ENCODE measurements around the gene DNAJC12. TPM values are rescaled to one million over a fixed set of nuclear protein-coding genes. Genes with fewer than 3 reads are reported as not detected.
"Not testable (repeated sequence)": the region's sequence is repeated elsewhere in the genome, so short reads cannot be mapped to it uniquely, and the experiment has no call there.

The DNAJC12 gene
- total RNA-seq, 2 donors from 2014 or later, result 10.7 TPM

- peak; percentile 94 for ATAC-seq
- intact Hi-C loops (cut with DNase I, micrococcal nuclease), result loop anchor here in 1 of 2 donors (10.0 kb wide), 1 partner anchor 305 kb away; no protein-coding TSS in a partner anchor
- DNase-seq, result peak; percentile 95 to 97
These were observed 11.5 kb upstream of the DNAJC12 start for GRCh38 chr10:67849331-67850011.

GRCh38 chr10:67843284-67843683 is 5.3 kb upstream of the DNAJC12 start:
- DNase-seq, result no peak
- ATAC-seq, result peak; percentile 37
- intact Hi-C loops (cut with DNase I, micrococcal nuclease), result no loop called here

DNA sequence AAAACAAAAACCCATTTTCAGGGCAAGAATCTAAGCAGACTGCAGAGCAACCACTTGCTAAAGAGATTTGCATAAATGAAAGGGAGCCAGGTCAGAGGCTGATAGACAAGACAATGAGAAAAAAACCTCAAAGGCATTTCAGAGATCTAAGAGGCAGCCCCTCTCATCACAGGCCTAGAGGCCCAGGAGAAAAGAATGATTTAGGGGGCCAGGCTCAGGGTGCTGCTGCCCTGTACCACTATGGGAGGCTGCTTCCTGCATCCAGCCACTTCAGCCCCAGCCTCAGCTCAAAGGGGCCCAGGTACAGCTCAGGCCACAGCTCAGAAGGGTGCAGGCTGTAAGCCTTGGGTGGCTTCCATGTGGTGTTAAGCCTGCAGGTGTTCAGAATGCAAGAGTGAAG is 3.7 kb upstream of the DNAJC12 start:
- intact Hi-C loops (cut with DNase I, micrococcal nuclease), result no loop called here
- DNase-seq (no peak), ATAC-seq (no peak)

- ATAC-seq (no peak), DNase-seq (no peak)
- intact Hi-C loops (cut with DNase I, micrococcal nuclease), result no loop called here
These were observed 2.0 kb upstream of the DNAJC12 start for GRCh38 chr10:67839951-67840350.

DNA sequence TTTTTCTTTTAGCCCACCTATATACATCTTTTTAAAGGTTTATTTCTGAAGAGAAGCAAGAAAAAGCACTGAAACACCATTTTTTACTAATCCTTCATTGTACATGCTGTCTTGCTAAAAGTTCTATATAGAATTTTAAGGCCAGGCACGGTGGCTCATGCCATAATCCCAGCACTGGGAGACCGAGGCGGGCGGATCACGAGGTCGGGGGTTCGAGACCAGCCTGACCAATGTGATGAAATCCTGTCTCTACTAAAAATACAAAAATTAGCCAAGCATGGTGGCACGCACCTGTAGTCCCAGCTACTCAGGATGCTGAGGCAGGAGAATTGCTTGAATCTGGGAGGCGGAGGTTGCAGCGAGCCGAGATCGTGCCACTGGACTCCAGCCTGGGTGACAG is 1.5 kb upstream of the DNAJC12 start:
- DNase-seq; intact Hi-C loops (cut with DNase I, micrococcal nuclease); ATAC-seq: not testable (repeated sequence)

GRCh38 chr10:67836972-67837371 is 1.0 kb downstream of the DNAJC12 start:
- no peak for DNase-seq
- intact Hi-C loops (cut with DNase I, micrococcal nuclease), result no loop called here
- ATAC-seq, result no peak

DNA sequence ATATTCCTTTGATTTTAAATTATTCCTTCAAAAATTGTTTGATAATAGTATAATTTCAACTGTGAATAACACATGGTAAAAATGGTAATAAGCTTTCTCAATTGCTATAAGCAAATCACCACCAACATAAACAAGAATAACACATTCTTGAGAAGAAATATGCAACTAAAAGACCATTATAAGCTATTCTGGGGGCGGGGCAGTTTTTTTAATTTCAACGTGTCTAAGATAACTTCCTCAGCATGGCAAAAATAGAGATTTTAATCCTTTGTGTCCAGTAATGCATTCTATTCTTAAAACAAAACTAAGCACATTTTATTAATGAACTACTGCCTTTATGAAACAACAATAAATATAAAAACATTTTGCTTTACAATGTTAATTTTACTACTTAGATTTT is 1.5 kb downstream of the DNAJC12 start:
- ATAC-seq (no peak), DNase-seq (no peak)
- intact Hi-C loops (cut with DNase I, micrococcal nuclease), result no loop called here

DNA sequence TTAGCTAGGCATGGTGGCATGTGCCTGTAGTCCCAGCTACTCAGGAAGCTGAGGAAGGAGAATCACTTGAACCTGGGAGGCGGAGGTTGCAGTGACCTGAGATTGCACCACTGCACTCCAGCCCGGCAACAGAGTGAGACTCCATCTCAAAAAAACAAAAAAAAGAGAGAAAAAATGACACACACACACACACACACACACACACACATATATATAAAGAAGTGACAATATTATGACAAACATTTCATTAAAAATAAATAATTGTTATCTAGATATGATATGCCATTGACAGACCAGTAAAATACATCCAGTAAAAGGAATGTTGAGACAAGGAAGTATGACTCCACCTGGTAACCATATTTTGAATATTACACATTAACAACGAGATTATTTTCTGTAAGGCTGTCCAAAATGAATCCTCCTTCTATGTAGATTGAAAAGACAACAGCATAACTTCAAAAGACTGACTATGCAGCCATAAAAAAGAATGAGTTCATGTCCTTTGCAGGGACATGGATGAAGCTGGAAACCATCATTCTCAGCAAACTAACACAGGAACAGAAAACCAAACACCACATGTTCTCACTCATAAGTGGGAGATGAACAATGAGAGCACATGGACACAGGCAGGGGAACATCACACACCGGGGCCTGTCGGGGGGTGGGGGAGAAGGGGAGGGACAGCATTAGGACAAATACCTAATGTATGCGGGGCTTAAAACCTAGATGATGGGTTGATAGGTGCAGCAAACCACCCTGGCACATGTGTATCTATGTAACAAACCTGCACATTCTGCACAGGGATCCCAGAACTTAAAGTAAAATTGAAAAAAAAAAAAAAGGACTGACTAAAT is 2.2 kb downstream of the DNAJC12 start:
- DNase-seq; ATAC-seq; intact Hi-C loops (cut with DNase I, micrococcal nuclease): not testable (repeated sequence)

GRCh38 chr10:67834375-67834774 is 3.6 kb downstream of the DNAJC12 start:
- DNase-seq (no peak), ATAC-seq (no peak)
- intact Hi-C loops (cut with DNase I, micrococcal nuclease), result no loop called here

GRCh38 chr10:67827811-67828210 is 10.2 kb downstream of the DNAJC12 start:
- no peak for ATAC-seq
- no peak for DNase-seq
- intact Hi-C loops (cut with DNase I, micrococcal nuclease), result no loop called here

GRCh38 chr10:67819768-67820204 is 18.2 kb downstream of the DNAJC12 start:
- no peak for DNase-seq
- peak; percentile 92 for ATAC-seq
- intact Hi-C loops (cut with DNase I, micrococcal nuclease), result no loop called here

- DNase-seq (no peak), ATAC-seq (peak; percentile 33)
- intact Hi-C loops (cut with DNase I, micrococcal nuclease), result no loop called here
These were observed 19.7 kb downstream of the DNAJC12 start for GRCh38 chr10:67818323-67818722.

GRCh38 chr10:67816719-67817118 is 21.3 kb downstream of the DNAJC12 start:
- no peak for DNase-seq
- no peak for ATAC-seq
- intact Hi-C loops (cut with DNase I, micrococcal nuclease), result no loop called here

GRCh38 chr10:67815571-67816059 is 22.4 kb downstream of the DNAJC12 start:
- intact Hi-C loops (cut with DNase I, micrococcal nuclease), result no loop called here
- ATAC-seq, result no peak
- DNase-seq, result no peak

DNA sequence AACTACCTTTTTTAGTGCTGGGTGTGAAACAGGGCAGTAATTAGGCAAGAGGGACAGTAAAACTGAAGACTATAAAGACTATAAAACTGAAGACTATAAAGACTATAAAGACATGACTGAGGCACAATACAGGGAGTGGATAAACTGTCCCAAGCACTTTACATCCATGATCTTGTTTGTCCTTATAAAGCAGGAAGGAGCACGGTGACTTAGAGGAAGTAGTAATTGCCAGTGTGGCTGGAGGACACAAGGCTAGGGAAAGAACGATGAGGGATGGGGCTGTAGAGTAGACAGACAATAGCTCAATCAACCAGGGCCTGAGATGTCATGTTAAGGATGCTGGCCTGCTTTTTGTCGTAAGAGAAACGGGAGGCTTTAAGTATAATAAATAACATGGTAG is 26.0 kb downstream of the DNAJC12 start:
- ATAC-seq, result peak; percentile 95
- intact Hi-C loops (cut with DNase I, micrococcal nuclease), result no loop called here
- peak in 1 of 2 donors; percentile 40 for DNase-seq

GRCh38 chr10:67809107-67809506 is 28.9 kb downstream of the DNAJC12 start:
- ATAC-seq, result no peak
- no peak for DNase-seq
- intact Hi-C loops (cut with DNase I, micrococcal nuclease), result no loop called here

DNA sequence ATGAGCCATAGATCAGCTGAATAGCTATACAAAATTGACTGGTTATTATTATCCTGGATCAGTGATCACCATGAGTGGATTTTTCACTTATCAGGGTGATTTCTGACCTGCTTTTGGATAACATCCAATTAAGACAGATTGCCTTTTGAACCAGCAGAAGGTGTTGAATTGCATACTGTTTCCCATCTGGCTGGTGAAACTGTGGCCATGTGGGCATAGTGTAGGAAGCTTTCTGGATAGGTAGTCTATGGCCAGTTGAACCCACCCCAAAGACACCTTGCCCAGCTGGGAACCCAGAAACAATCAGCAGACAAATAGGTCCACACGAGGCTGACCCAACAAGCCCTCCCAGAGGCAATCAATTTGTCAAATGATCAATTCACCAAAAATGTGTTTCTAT is 29.3 kb downstream of the DNAJC12 start:
- DNase-seq (no peak), ATAC-seq (no peak)
- intact Hi-C loops (cut with DNase I, micrococcal nuclease), result no loop called here

- intact Hi-C loops (cut with DNase I, micrococcal nuclease), result no loop called here
- DNase-seq (no peak), ATAC-seq (peak; percentile 18)
These were observed 30.0 kb downstream of the DNAJC12 start for GRCh38 chr10:67807855-67808456.

- ATAC-seq, result no peak
- no peak for DNase-seq
- intact Hi-C loops (cut with DNase I, micrococcal nuclease), result no loop called here
These were observed 33.7 kb downstream of the DNAJC12 start for GRCh38 chr10:67804395-67804678.

Measured in left colon (tissue), 2 donors.